Mammary epithelial cell (primary cell): Measurements from ENCODE around the gene FNDC3B.

ENCODE experiments used
- CTCF ChIP-seq, 2 donors: IDR thresholded peaks in 1 of 2; conservative IDR thresholded peaks in 1 of 2; 2 replicates each; pipeline ENCODE4 v1.5.1; 2011 to 2012; ENCODE audit warnings: inconsistent platforms in 2 of 2, low read length in 2 of 2, mild to moderate bottlenecking in 2 of 2, control low read depth in 1 of 2, low read depth in 1 of 2; ENCODE audit not compliant: insufficient read depth in 1 of 2; ENCODE audit errors: extremely low read depth in 1 of 2
- EZH2 ChIP-seq: IDR thresholded peaks from 2 replicates; pipeline ENCODE4 v1.6.1; 2012; ENCODE audit warnings: low read length, inconsistent platforms, borderline replicate concordance

- TF ChIP-seq EZH2 (no peak), CTCF (conservative IDR thresholded peaks at IDR 0.05 in 1 of 2, IDR thresholded peaks at IDR 0.05 in 1 of 2; ENCODE audit: extremely low read depth in 1 of 2, insufficient read depth in 1 of 2, low read depth in 1 of 2, low read length in 2 of 2) (no peak)
Measured at GRCh38 chr3:172222478-172223071, 183.2 kb downstream of the FNDC3B start.
